GM18520 (cell line): ENCODE data around the gene ROPN1L.
A peak's percentile ranks its signal among the peaks of the same experiment; 100 is the strongest.
"Not testable (repeated sequence)": the region's sequence is repeated elsewhere in the genome, so short reads cannot be mapped to it uniquely, and the experiment has no call there.

Experiments used
- ATAC-seq: cut with Tn5 transposase; IDR thresholded peaks from one replicate; pipeline ENCODE4 v1.9.1; 2021; ENCODE audit not compliant: unreplicated experiment

The ROPN1L gene

GRCh38 chr5:10441083-10441991 lies at the start of gene ROPN1L:
Gene ROPN1L, plus strand, starts transcription at chr5:10441879. Its CDS starts 289 bp downstream, at chr5:10442168.
- ATAC-seq = peak; percentile 96

DNA sequence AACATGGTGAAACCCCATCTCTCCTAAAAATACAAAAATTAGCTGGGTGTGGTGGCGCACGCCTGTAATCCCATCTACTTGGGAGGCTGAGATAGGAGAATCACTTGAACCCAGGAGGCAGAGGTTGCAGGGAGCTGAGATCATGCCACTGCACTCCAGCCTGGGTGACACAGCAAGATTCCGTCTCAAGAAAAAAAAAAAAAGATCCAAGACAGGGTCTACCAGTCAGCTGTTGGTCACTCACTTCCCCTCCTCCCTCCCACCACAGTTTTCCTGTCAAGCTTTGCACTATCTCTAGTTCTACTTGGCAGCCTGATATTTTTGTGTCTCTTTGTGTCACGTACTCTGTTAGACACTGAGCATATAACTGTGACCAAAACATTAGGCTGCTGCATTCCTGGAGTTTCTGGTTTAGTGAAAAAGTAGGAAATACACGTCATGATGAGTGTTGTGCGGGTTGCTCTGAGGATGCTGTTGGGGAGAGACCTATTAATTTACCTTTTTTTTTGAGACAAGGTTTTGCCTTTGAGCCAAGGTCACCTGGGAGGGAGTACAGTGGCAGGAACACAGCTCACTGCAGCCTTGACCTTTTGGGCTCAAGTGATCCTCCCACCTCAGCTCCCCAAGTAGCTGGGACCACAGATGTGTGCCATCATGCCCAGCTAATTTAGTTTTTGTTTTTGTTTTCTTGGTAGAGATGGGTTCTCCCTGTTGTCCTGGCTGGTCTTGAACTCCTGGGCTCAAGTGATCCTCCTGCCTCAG lies 48.9 kb upstream of the ROPN1L start:
- not testable (repeated sequence) for ATAC-seq

GRCh38 chr5:10393491-10393890 lies 48.2 kb upstream of the ROPN1L start:
- ATAC-seq = no peak

- no peak for ATAC-seq
These were observed 45.1 kb upstream of the ROPN1L start for GRCh38 chr5:10396552-10396951.

DNA sequence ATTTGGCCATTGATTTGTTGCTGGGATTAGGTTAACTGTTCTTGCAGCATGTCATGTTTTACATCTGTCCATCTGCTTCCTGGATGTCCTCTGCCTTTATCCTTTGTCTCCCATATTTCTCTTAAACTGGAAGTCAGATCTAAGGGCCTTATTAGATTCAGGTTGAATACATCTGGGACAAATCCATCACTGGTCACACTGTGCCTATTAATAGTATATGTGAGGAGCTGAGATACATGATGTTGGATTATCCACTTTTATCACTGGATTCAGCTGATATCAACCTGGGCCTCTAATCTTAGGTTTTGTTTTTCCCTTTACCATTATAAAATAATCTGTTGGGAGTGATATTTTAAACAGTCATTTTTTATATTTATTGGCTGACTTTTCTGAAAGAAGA lies 41.8 kb upstream of the ROPN1L start:
- ATAC-seq = no peak

DNA sequence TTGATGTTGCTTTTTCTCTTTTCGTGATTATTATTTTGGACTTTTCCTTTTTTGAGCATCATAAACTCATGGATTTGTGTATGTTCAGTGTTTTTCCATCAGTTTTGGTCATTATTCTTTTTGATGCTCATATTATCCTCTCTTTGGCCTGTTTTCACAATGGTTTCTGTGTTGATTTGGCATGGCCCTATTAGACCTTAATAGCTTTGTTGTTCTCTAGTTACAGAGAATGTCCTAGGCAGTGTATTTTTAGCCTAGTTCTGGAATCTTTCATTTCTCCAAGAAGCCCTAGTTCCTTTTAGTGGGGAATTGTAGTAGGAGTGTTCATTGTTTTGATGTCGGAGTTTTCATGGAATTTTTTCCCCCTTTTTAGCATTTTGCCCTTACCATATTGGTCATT lies 41.3 kb upstream of the ROPN1L start:
- ATAC-seq = no peak

DNA sequence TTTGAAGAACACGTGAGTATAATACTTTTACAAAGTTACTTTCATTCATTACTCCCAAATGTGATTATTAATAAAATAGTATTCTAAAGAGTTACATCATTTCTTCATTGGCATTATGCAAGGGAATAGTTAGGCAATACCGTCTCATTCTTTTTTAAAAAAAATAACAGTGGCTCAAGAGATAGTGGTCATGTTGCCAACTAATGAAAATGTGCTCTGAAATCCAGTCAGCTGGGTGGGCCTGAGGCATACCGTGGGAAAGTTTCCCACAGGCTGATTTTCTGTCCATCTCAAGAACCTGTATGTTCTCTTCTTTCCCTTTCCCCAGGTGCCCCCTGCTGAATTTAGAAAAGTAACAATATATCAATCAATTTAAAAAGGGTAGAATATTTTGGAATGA lies 40.8 kb upstream of the ROPN1L start:
- no peak for ATAC-seq

GRCh38 chr5:10401498-10401897 lies 40.2 kb upstream of the ROPN1L start:
- ATAC-seq = no peak

- ATAC-seq = no peak
These were observed 37.9 kb upstream of the ROPN1L start for GRCh38 chr5:10403829-10404228.

- ATAC-seq = no peak
These were observed 35.0 kb upstream of the ROPN1L start for GRCh38 chr5:10406651-10407050.

DNA sequence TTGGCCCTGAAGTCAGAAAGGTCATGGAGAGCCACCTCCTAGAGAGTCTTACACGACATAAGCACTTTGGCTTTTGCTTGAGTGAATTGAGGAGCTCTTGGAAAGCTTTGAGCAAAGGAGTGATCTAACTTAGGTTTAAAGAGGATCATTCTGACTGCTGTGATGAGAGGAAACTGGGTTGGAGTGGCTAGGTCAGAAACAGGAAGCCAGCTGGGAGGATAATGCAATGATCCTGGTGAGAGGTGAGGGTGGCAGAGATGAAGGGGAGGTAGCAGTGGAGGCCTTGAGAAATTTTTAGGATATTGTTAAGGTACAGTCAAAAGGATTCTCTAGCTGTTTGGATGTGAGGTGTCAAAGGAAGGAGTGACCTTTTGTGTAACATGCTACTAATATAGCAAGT lies 32.2 kb upstream of the ROPN1L start:
- ATAC-seq = no peak

DNA sequence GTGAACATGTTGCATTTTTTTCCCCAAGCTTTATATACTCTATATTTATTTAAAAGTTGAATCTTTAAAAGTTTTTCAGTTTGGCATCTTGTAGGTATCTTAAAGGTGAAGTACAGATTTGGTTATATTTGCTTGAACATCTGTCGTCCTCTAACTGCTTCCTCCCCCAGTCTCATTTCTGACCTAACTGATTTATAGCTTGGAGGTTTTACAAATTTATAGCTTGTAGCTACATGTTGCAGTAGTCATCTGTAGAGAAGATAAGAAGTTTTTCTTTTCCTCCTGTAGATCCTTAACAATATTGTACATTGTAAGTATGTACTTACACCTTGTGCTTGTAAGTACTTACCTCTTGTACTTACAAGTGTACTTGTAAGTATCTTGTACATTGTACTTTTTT lies 31.0 kb upstream of the ROPN1L start:
- ATAC-seq = no peak

- no peak for ATAC-seq
These were observed 30.3 kb upstream of the ROPN1L start for GRCh38 chr5:10411336-10411735.

DNA sequence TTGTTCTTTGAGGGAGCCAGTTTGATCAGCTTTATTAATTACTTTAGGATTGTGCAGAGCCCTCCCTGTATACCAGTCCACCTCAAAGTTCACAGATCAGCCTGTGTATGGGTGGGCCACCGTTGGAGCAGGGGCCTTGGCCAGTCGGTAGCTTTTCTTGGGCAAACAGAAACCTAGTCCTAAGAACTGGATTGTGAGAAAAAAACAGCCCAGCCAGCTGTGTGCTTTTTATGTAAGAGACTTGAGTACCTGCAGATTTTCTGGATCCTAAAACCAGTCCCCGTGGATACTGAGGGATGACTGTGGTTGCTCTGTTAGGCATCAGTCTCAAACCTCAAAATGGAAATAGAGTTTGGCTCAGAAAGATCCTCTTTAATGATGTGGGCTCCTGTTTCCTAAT lies 24.8 kb upstream of the ROPN1L start:
- ATAC-seq = no peak

DNA sequence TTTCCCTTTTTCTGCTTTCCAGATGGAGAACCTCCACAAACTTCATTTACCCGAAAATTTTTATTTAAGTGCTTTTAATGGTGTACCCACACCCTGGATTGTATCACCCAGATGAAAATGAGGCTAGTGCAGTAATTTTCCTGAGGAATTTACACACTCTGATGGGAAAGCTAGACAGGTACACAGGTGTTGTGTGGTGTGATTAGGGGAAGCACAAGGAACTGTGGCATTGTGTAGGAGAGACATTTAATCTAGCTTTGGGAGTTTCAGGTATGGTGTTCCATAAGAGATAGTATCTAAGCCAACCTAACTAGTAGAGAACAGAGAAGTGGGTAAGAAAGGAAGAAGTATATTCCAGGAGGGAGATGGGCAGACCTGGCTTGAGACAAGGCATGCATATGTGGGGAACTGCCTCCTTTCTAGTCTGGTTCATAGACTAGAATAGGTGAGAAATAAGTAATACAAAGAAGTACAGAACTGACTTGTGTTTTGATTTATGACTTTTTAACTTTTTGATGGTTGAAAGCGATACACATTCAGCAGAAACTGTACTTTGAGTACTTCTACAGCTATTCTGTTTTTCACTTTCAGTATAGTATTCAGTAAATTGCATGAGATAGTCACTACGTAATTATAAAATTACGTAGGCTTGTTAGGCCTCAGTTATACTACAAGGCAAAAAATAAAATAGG lies 22.9 kb upstream of the ROPN1L start:
- peak; percentile 71 for ATAC-seq

DNA sequence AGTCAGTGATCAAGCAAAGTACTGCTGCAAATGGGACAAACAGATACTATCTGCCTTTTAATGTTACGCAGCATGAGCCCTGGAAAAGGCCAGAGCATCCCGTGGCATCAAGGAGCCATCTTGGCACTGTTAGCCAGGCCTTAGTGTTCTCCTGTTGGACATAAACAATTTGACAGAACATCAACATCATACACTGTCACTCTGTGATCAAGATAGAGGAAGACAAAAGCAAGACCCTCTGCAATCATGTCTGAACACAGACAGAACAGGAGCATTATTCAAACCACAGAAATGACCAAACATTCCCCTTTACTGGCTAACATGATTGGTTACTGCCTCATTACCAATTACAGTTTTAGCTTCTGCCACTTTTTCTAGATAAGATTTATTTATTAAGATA lies 21.2 kb upstream of the ROPN1L start:
- no peak for ATAC-seq

DNA sequence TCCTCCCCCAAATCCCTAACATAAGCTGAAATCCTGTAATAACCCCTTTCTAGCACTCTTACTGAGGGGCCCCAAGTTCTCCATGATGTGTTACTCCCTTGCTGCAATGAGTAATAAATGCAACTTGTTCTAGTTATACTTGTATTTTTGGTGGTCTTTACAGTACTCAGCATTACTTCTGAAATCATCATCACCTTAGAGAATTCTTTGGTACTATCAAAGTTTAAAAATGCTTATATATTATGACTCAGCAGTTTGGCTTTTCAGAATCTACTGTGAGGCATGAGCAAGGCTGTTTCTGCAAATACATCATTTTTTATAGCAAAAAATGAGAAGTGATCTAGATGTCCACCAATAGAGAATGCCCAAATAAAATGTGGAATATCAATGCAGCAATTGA lies 20.7 kb upstream of the ROPN1L start:
- ATAC-seq = no peak

DNA sequence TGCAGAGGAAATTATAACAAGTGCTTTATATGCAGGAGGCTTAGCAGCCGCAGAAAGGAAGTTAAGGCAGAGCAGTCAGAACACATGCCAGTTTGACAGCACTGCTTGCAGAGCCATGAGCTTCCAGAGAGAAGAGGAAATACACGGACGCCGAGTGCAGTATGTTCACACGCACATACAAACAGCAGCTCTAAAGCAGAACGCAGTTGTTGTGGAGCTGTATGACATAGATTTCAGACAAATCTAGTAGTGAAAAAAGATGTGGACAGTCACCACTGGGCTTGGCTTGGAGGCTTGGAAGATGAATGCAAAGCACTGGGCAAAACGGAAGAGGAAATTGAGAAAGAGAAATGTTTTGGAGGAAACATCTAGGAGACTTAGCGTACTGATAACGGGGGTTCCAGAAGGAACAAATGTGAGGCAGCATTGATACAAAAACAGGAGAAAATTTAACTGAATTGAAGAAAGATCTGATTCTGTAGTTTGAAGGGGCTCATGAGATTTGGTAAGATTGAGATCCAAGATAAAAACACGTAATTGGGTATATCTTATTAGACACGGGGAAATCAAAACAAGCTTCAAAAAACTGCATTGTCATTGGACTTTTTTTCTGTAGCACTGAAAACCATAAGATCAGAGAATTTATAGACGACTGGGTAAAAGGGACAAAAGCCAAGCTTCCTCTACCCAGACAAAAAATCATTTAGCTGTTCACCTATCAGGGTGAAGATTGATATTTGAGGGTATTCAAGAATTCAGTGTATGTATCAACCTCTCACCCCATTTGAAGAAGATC lies 19.6 kb upstream of the ROPN1L start:
- ATAC-seq = no peak

DNA sequence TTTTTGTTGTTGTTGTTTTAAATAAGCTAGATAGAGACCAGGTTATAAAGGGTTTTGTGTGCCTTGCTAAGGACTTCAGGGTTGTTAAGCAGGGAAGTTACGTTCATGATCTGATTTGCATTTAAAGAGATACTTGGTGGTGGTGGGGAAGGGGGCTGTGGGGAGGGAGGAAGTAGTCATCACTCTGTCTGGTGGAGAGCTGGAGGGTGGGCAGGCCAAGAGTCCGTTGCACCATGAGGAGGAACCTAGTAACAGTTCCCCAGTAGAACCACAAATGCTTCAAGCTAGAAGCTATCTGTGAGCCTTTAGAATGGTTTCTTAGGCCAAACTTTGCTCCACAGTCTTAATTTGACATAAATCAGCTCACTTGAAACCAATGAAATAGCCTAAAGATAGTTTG lies 18.7 kb upstream of the ROPN1L start:
- ATAC-seq = no peak

DNA sequence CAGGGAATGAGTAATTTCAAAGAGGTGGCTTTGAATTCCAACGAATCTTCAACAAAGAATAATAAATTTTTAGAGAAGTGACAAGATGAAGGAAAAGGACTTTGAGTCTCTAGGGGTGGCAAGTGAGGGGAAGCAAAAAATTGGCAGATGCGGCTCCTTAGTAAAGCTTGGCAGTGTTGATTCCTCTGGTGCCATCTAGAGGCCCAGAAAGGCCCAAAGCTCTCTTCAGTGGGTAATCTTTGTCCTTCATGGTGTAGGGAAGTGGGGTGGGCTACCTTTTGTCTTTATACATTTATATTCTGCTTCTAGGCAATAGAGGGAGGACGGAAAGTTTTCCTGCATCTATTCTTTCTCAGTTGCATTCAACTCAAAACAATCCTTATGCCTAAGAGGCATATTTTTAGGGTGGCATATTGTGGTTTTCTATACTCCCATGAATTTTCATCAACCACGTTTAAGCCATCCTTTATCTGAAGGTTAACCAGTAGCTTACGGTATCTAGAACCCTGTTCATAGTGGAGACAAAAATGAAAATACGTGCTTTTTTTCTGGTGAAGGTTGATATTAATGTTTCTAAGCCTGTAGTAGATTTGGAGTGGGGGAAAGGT lies 17.5 kb upstream of the ROPN1L start:
- no peak for ATAC-seq
